SU-DHL-6 (cell line): ENCODE data around the gene PHACTR3.

Source experiments
- H2AFZ ChIP-seq: fragments of 200-600 bp; sonication (generic); 2 replicates; pipeline ENCODE4 v1.6.1; 2014; ENCODE audit warnings: low read depth, mild to moderate bottlenecking, moderate library complexity, mixed read lengths, antibody characterized with exemption, low read length; ENCODE audit not compliant: severe bottlenecking
- H3F3A ChIP-seq: fragments of 200-600 bp; shearing (Covaris generic); 2 replicates; pipeline ENCODE4 v1.6.0; 2016; ENCODE audit warnings: antibody characterized with exemption, mild to moderate bottlenecking; ENCODE audit not compliant: insufficient read depth
- H3K27ac ChIP-seq: fragments of 200-600 bp; sonication (generic); 2 replicates; pipeline ENCODE4 v1.5.1; 2016; ENCODE audit warnings: low read depth, mild to moderate bottlenecking, low read length, moderate library complexity, mixed read lengths
- H3K27me3 ChIP-seq: fragments of 200-600 bp; sonication (generic), shearing (Covaris generic); 2 replicates; pipeline ENCODE4 v1.6.0; 2014; ENCODE audit warnings: mild to moderate bottlenecking, low read length
- H3K36me3 ChIP-seq: fragments of 200-600 bp; sonication (generic); 2 replicates; pipeline ENCODE4 v1.6.1; 2014; ENCODE audit warnings: mild to moderate bottlenecking, low read length, mixed read lengths
- H3K4me2 ChIP-seq: fragments of 300-600, 200-600 bp; shearing (Covaris generic), sonication (generic); 2 replicates; pipeline ENCODE4 v1.6.0; 2014; ENCODE audit warnings: low read length, low read depth, mild to moderate bottlenecking; ENCODE audit not compliant: poor library complexity, severe bottlenecking
- H3K4me3 ChIP-seq: fragments of 200-600 bp; sonication (generic); 2 replicates; pipeline ENCODE4 v1.5.1; 2014; ENCODE audit warnings: antibody characterized with exemption, low read length, mild to moderate bottlenecking, mixed read lengths; ENCODE audit not compliant: insufficient read depth, poor library complexity, severe bottlenecking
- H3K79me2 ChIP-seq: fragments of 200-600 bp; sonication (generic); 2 replicates; pipeline ENCODE4 v1.6.1; 2014; ENCODE audit warnings: mild to moderate bottlenecking, low read length, moderate library complexity; ENCODE audit not compliant: insufficient read depth
- H3K9ac ChIP-seq: fragments of 200-600 bp; sonication (generic); 2 replicates; pipeline ENCODE4 v1.7.0; 2014; ENCODE audit warnings: mild to moderate bottlenecking, low read length
- H3K9me2 ChIP-seq: fragments of 200-600 bp; sonication (generic); replicated peaks from 2 replicates; pipeline ENCODE4 v1.6.1; 2014; ENCODE audit warnings: low read length; ENCODE audit not compliant: insufficient read depth
- H3K9me3 ChIP-seq: fragments of 200-600 bp; sonication (generic); 2 replicates; pipeline ENCODE4 v1.6.1; 2014; ENCODE audit warnings: low read length, mixed read lengths; ENCODE audit not compliant: insufficient read depth
- H4K20me1 ChIP-seq: fragments of 200-600 bp; sonication (generic); 2 replicates; pipeline ENCODE4 v1.6.1; 2014; ENCODE audit warnings: low read depth, mild to moderate bottlenecking, antibody characterized with exemption, low read length, moderate library complexity, mixed read lengths
- CTCF ChIP-seq: fragments of 200-600 bp; sonication (generic); IDR thresholded peaks from one replicate; pipeline ENCODE4 v1.5.1; 2017; ENCODE audit warnings: antibody characterized with exemption, mild to moderate bottlenecking, low read length, moderate library complexity; ENCODE audit not compliant: insufficient read depth, poor library complexity, severe bottlenecking
- EZH2phosphoT487 ChIP-seq: fragments of 200-600 bp; sonication (generic), shearing (Covaris generic); conservative IDR thresholded peaks from 2 replicates; pipeline ENCODE4 v1.6.1; 2018; ENCODE audit warnings: mild to moderate bottlenecking, antibody characterized with exemption, low read length, moderate library complexity, mixed read lengths

The PHACTR3 gene

GRCh38 chr20:59817846-59818615 is 213.7 kb downstream of the PHACTR3 start:
- Histone ChIP-seq H3K27me3 (no peaks in the 10 kb centered on the region), H3K79me2 (no peaks in the 10 kb centered on the region), H3K9ac (no peak overlapping the region), H3K36me3 (no peaks in the 10 kb centered on the region), H2AFZ (no peak overlapping the region), H4K20me1 (no peaks in the 10 kb centered on the region), H3K9me3 (no peaks in the 10 kb centered on the region), H3K4me3 (no peak overlapping the region), H3K4me2 (no peak overlapping the region), H3K9me2 (no peaks in the 10 kb centered on the region), H3K27ac (no peak overlapping the region), H3F3A (no peaks in the 10 kb centered on the region)
- TF ChIP-seq CTCF (no peak), EZH2phosphoT487 (no peak)

GRCh38 chr20:59818911-59819310 is 214.6 kb downstream of the PHACTR3 start:
- Histone ChIP-seq H3K4me2 (no peak overlapping the region), H4K20me1 (no peaks in the 10 kb centered on the region), H2AFZ (no peak overlapping the region), H3K9me3 (no peaks in the 10 kb centered on the region), H3F3A (no peaks in the 10 kb centered on the region), H3K9ac (no peak overlapping the region), H3K79me2 (no peaks in the 10 kb centered on the region), H3K4me3 (no peak overlapping the region), H3K9me2 (no peaks in the 10 kb centered on the region), H3K36me3 (no peaks in the 10 kb centered on the region), H3K27ac (no peak overlapping the region), H3K27me3 (no peaks in the 10 kb centered on the region)
- TF ChIP-seq EZH2phosphoT487 (no peak), CTCF (no peak)

GRCh38 chr20:59819496-59820203 is 215.3 kb downstream of the PHACTR3 start:
- H3K9ac ChIP-seq: no peak overlapping the region
- no peaks in the 10 kb centered on the region for H3K79me2 ChIP-seq
- H3K9me3 ChIP-seq: no peaks in the 10 kb centered on the region
- H3K9me2 ChIP-seq: no peaks in the 10 kb centered on the region
- no peak overlapping the region for H3K4me3 ChIP-seq
- no peak overlapping the region for H3K4me2 ChIP-seq
- no peaks in the 10 kb centered on the region for H3K27me3 ChIP-seq
- no peaks in the 10 kb centered on the region for H3K36me3 ChIP-seq
- H2AFZ ChIP-seq: no peak overlapping the region
- TF ChIP-seq CTCF (no peak), EZH2phosphoT487 (no peak)
- no peaks in the 10 kb centered on the region for H4K20me1 ChIP-seq
- no peak overlapping the region for H3K27ac ChIP-seq
- H3F3A ChIP-seq: no peaks in the 10 kb centered on the region
